GM19035 (cell line): Measurements from ENCODE around the gene ANO9.
"Not testable (repeated sequence)": the region's sequence is repeated elsewhere in the genome, so short reads cannot be mapped to it uniquely, and the experiment has no call there.

ENCODE experiments used
- ATAC-seq: cut with Tn5 transposase; IDR thresholded peaks from one replicate; pipeline ENCODE4 v1.9.1; 2021; ENCODE audit not compliant: unreplicated experiment

The ANO9 gene

DNA sequence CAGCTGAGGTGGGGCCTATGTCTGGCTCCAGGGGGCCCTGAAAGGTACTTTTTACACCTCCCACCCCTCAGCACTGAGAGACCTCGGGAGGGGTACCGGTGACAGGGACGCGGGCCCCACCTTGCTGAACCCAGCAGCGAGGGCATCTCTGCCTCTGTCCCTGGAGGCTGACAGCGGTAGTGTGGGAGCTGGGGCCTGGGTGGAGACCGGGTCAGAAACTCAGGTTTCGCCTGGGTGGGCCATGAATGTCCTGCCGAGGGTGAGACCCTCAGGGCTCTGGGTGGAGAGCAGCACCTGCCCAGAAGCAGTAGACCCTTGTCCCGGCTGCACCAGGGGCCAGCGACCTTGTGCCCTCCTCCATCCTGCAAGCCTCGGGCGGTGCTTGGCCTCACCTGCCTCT lies 30.5 kb upstream of the ANO9 start:
- no peak for ATAC-seq

GRCh38 chr11:471468-472145 lies 29.8 kb upstream of the ANO9 start:
- no peak for ATAC-seq

- no peak for ATAC-seq
Measured at GRCh38 chr11:469684-470560, 28.1 kb upstream of the ANO9 start.

- not testable (repeated sequence) for ATAC-seq
Measured at GRCh38 chr11:469026-469683, 27.3 kb upstream of the ANO9 start.

GRCh38 chr11:468493-468892 lies 26.7 kb upstream of the ANO9 start:
- ATAC-seq = no peak

GRCh38 chr11:468036-468435 lies 26.2 kb upstream of the ANO9 start:
- ATAC-seq = no peak

- ATAC-seq = no peak
Measured at GRCh38 chr11:465896-466530, 24.2 kb upstream of the ANO9 start.

GRCh38 chr11:464316-464715 lies 22.5 kb upstream of the ANO9 start:
- ATAC-seq = no peak

DNA sequence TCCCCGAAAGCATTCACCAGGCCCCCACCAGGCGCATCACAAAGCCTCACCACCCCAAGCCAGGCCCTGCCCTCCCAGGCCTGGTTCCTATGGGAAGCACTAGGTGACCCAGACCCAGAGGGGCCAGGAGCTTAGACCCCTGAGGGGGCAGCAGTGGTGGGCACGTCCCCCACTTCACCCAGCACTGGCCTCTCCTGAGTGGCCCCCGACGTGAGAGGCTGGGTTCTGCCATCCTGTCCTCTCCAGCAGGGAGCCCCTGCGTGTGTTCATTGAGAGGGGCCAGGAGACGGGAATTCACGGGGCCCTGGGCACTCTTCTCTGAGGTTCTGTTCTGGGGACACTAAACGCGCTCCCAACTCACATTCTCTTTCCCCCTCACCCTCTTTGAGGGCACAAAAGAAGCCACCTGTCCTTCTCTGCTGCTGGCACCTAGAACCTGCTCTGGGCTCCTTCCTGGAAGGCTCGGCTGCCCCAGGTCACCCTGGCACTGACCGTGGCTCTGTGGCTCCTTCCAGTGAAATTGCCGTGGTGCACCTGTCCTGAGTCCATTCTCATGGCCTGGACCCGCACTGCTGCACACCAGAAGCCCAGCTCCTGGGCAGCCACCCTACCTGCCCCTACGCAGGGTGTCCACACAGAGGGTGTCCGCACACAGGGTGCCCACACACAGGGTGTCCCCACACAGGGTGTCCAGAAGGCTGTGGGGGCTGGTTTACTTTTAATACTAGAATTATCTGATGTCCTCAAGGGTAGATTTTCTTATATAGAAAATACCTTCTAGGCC lies 20.5 kb upstream of the ANO9 start:
- ATAC-seq = no peak

- ATAC-seq = no peak
Measured at GRCh38 chr11:461626-462025, 19.8 kb upstream of the ANO9 start.

DNA sequence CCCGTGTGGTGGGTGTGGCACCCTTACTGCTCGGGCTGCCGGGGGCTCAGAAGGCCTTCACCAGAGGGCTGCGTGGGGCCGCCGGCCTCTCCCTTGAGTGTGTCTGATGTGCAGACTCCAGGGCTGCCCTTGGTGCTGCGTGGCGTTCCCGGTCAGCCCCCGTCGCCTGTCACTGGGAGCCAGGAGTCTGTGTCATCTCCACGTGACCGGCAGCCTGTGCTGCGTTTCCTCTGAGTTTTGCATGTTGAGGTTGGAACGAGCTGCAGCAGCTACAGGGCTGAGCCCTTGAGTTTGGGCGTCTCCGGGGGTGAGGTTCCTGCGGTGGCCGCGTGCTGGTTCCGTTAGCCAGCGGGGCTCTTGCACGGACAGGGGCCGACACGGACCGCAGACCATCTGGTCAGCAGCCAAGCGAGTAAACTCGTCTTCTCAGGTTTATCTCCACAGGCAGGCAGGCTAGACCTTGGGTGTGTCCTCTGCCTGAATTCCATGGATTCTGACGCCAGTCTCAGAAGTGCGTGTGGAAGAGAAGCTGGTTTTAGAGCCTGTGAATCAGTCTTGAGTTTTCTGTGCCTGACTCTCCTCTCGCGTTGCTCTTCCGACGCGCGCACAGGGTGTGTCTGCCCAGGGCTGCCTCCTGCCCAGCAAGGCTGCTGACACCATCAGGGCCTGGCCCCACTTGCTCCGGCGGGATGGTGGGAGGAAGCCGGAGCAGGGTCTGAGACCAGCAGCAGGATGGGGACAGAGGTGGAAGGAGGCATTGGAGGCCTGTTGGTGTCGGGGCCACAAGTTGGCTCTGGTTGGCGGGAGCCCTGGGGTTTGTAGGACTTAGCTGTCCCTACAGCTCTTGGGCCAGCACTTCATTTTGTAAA lies 18.8 kb upstream of the ANO9 start:
- ATAC-seq = no peak

- no peak for ATAC-seq
Measured at GRCh38 chr11:459511-460220, 17.9 kb upstream of the ANO9 start.

DNA sequence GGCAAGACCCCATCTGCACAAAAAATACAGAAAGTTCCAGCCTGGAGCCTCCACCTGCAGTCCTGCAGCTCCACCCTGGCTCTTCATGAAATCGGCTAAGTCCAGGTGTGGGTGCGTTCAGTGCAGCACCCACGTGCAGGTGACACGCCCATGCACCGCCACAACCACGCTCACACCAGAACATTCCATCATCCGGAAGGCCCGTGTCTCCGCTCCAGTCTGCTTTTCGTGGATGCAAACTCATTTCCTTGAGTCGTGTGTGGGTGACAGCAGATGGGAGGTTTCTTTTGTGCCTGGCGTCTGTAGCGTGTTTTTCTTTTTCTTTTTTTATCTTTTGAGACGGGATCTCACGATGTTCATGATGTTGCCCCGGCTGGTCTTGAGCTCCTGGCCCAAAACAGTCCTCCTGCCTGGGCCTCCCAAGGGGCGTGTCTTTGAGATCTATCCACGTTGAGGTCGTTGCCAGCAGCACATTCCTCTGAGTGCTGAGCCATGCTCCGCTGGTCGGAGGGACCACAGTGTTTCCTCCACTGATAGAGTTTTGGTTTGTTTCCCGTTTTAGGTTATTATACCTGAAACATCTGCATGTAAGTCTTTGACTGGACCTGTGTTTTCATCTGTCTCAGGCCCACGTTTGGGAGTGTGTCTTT lies 15.4 kb upstream of the ANO9 start:
- ATAC-seq = no peak

- ATAC-seq = no peak
Measured at GRCh38 chr11:456533-456932, 14.7 kb upstream of the ANO9 start.

DNA sequence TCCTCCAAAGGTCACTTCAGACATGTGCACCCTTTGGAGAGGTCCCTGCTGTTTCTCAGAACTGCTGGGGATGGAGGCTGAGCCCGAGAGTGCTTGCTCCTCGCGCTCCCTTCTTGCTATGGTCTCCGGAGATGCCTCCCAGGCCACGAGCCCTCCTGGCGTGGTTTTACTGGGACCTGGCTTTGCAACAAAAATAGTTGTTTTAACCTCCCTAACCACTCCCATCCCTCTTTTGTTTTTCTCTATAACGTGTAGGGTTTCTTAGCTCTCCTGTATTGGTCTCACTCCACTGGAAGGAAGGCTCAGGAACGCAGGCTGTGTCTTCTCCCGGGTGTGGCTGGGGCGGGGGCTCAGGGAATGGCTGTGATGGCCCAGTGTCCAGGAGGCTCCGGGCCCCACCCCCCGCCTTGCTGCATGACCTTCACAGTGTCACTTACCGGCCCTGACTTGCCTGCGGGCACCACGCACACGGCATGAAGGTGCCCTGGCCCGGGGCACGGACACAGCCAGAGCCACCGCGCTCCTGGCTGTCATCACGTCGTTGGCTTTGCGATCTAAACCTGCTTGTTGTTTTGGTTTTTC lies 13.8 kb upstream of the ANO9 start:
- no peak for ATAC-seq

- no peak for ATAC-seq
Measured at GRCh38 chr11:454801-455565, 13.2 kb upstream of the ANO9 start.

GRCh38 chr11:454043-454442 lies 12.2 kb upstream of the ANO9 start:
- no peak for ATAC-seq

GRCh38 chr11:453564-453963 lies 11.8 kb upstream of the ANO9 start:
- no peak for ATAC-seq
